SK-N-SH (cell line): ENCODE results near the gene SND1.

ENCODE experiments used
- CTCF ChIP-seq: fragments of 200-600 bp; sonication (generic); IDR thresholded peaks from 2 replicates; pipeline ENCODE4 v1.6.1; 2017; ENCODE audit warnings: antibody characterized with exemption, mild to moderate bottlenecking, moderate library complexity
- GABPA ChIP-seq: IDR thresholded peaks from 2 replicates; pipeline ENCODE4 v1.4.0; 2012; ENCODE audit warnings: low read depth, mild to moderate bottlenecking
- NFIC ChIP-seq: IDR thresholded peaks from 2 replicates; pipeline ENCODE4 v1.4.0; 2012; ENCODE audit warnings: borderline replicate concordance
- RAD21 ChIP-seq: IDR thresholded peaks from 2 replicates; pipeline ENCODE4 v1.6.1; 2012; ENCODE audit warnings: mild to moderate bottlenecking, low read length
- RFX5 ChIP-seq: IDR thresholded peaks from 2 replicates; pipeline ENCODE4 v1.6.1; 2012; ENCODE audit warnings: mild to moderate bottlenecking, improper control_type of control experiment, low read length

- no peak for TF ChIP-seq CTCF
- no peak for TF ChIP-seq RFX5
- no peak for TF ChIP-seq RAD21
- no peak for TF ChIP-seq NFIC
- no peak for TF ChIP-seq GABPA
Observed at GRCh38 chr7:127879436-127879835, 227.4 kb downstream of the SND1 start.
